Measurements from ENCODE around the gene MCM9. TPM values are rescaled to one million over a fixed set of nuclear protein-coding genes. Genes with fewer than 3 reads are reported as not detected.

The MCM9 gene
- total RNA-seq, 4 donors from 2014 or later, result 17.3 to 38.8 (median 23.0) TPM

GRCh38 chr6:118764766-118765165, 170.2 kb downstream of the MCM9 start:
- no peaks in the 10 kb centered on the region for H3K9me3 ChIP-seq
- no peak overlapping the region for H3K4me3 ChIP-seq
- H3K27ac ChIP-seq, result no peak overlapping the region
- H3K36me3 ChIP-seq, result no peaks in the 10 kb centered on the region
- no peaks in the 10 kb centered on the region for H3K4me1 ChIP-seq
- DNase-seq, result no peak
- no peaks in the 10 kb centered on the region for H3K27me3 ChIP-seq
- TF ChIP-seq POLR2A (IDR thresholded peaks at IDR 0.05) (no peak), CTCF (IDR thresholded peaks at IDR 0.05) (no peak)

Other genes starting within 250 kb of the MCM9 start
- 10 to 100 TPM in 1 of 4 donors, 1 to 10 TPM in 3; 5.5 to 14.0 (median 8.0) TPM for gene ASF1A, start 41.0 kb downstream of the MCM9 start, total RNA-seq
- gene FAM184A, start 143.5 kb upstream of the MCM9 start, total RNA-seq, result 10 to 100 TPM in 2 of 4 donors, 1 to 10 TPM in 2; 2.7 to 11.9 (median 8.8) TPM

Measured in Peyer's patch (tissue), 4 donors.